HCT116 (cell line): ENCODE data around the gene PFKP. TPM values are rescaled to one million over a fixed set of nuclear protein-coding genes. Genes with fewer than 3 reads are reported as not detected.
A peak's percentile ranks its signal among the peaks of the same experiment; 100 is the strongest.

Experiments
- ATAC-seq: fragments of 200-7000 bp; cut with Tn5 transposase; 2 replicates; pipeline ENCODE4 v1.9.1; 2020; ENCODE audit warnings: mild to moderate bottlenecking, moderate library complexity
- BruUV-seq: library from RNA; stranded (reverse); fragments of 400-500 nt; replicated peaks from 2 replicates; lab custom pipeline; 2021; lab: Mats Ljungman, UMichigan
- CTCF ChIA-PET: fragments of 300-600 bp; sonication (Branson Sonifier 250); formaldehyde crosslinking; loops from one replicate; lab custom pipeline; 2021; ENCODE audit warnings: antibody characterized with exemption; lab: Charles Lee
- POLR2A ChIA-PET: fragments of 300-600, 350-600 bp; sonication (Branson Sonifier 250); formaldehyde crosslinking; loops from one replicate; lab custom pipeline; 2021; ENCODE audit warnings: antibody characterized with exemption; lab: Charles Lee
- RAD21 ChIA-PET, 2 experiments: fragments of 300-600 bp; sonication (Branson Sonifier 250); formaldehyde crosslinking; loops; one replicate each; lab custom pipeline; 2023; ENCODE audit warnings: low total read pairs in 2 of 2; ENCODE audit not compliant: uncharacterized antibody in 2 of 2, unreplicated experiment in 2 of 2, low non-redundant PET in 1 of 2; lab: Charles Lee
- DNase-seq: peaks from one replicate; pipeline ENCODE4 v3.0.0-alpha.2; 2010; ENCODE audit warnings: low read depth, low spot score
- H2AFZ ChIP-seq: fragments of 200-600 bp; shearing (Covaris generic), sonication (generic); 2 replicates; pipeline ENCODE4 v1.6.1; 2017; ENCODE audit warnings: low read depth, mixed run types, mixed read lengths, antibody characterized with exemption, low read length; ENCODE audit not compliant: poor library complexity, severe bottlenecking
- H3K27ac ChIP-seq: 2 replicates; pipeline ENCODE4 v1.5.1; 2012; ENCODE audit warnings: low read depth, low read length
- H3K27me3 ChIP-seq: fragments of 200-600 bp; sonication (generic); 2 replicates; pipeline ENCODE4 v1.6.1; 2016; ENCODE audit warnings: mixed run types, low read length, mixed read lengths; ENCODE audit not compliant: insufficient read depth
- H3K36me3 ChIP-seq, 2 experiments: fragments of 200-500 bp in 1 of 2; fragments of 200-600 bp in 1 of 2; sonication (Bioruptor generic) in 1 of 2; sonication (generic) in 1 of 2; 2 replicates each; pipeline versions ENCODE4 v1.5.1 to v1.6.1; 2014 to 2016; ENCODE audit warnings: low read length in 2 of 2, inconsistent platforms in 1 of 2, mixed read lengths in 1 of 2, mixed run types in 1 of 2; ENCODE audit not compliant: insufficient read depth in 2 of 2, control insufficient read depth in 1 of 2
- H3K4me1 ChIP-seq, 2 experiments: fragments of 200-600 bp in 1 of 2; sonication (generic) in 1 of 2; 2 replicates each; pipeline versions ENCODE4 v1.5.1 to v1.6.1; 2012 to 2017; ENCODE audit warnings: low read length in 2 of 2, inconsistent platforms in 1 of 2, mild to moderate bottlenecking in 1 of 2, mixed read lengths in 1 of 2, mixed run types in 1 of 2, moderate library complexity in 1 of 2; ENCODE audit not compliant: insufficient read depth in 2 of 2, control insufficient read depth in 1 of 2
- H3K4me2 ChIP-seq: fragments of 200-600 bp; sonication (generic); 2 replicates; pipeline ENCODE4 v1.6.1; 2017; ENCODE audit warnings: mixed run types, low read length, mixed read lengths
- H3K4me3 ChIP-seq, 2 experiments: fragments of 200-600 bp in 1 of 2; sonication (generic) in 1 of 2; replicated peaks in 1 of 2; 2 replicates each; pipeline ENCODE4 v1.5.1; 2011 to 2016; ENCODE audit warnings: low read length in 2 of 2, control low read depth in 1 of 2, low read depth in 1 of 2, mild to moderate bottlenecking in 1 of 2, mixed read lengths in 1 of 2, mixed run types in 1 of 2
- H3K79me2 ChIP-seq: fragments of 200-600 bp; sonication (generic); 2 replicates; pipeline ENCODE4 v1.6.1; 2017; ENCODE audit warnings: mild to moderate bottlenecking, mixed run types, low read length, moderate library complexity, mixed read lengths; ENCODE audit not compliant: insufficient read depth
- H3K9ac ChIP-seq: fragments of 200-600 bp; sonication (generic); 2 replicates; pipeline ENCODE4 v1.6.1; 2016; ENCODE audit warnings: low read length, mixed read lengths
- H3K9me2 ChIP-seq: fragments of 200-600 bp; sonication (generic), shearing (Covaris generic); 2 replicates; pipeline ENCODE4 v1.6.1; 2017; ENCODE audit warnings: mixed run types, mild to moderate bottlenecking, moderate library complexity; ENCODE audit not compliant: insufficient read depth
- H3K9me3 ChIP-seq, 2 experiments: fragments of 200-500 bp in 1 of 2; fragments of 200-600 bp in 1 of 2; sonication (Bioruptor generic) in 1 of 2; sonication (generic) in 1 of 2; 2 replicates each; pipeline ENCODE4 v1.6.1; 2014 to 2017; ENCODE audit warnings: low read length in 2 of 2, mixed read lengths in 2 of 2, inconsistent platforms in 1 of 2, low read depth in 1 of 2, mild to moderate bottlenecking in 1 of 2, mixed run types in 1 of 2, moderate library complexity in 1 of 2; ENCODE audit not compliant: control insufficient read depth in 1 of 2, insufficient read depth in 1 of 2
- H4K20me1 ChIP-seq: fragments of 200-600 bp; sonication (generic), shearing (Covaris generic); 2 replicates; pipeline ENCODE4 v1.6.1; 2017; ENCODE audit warnings: mixed run types, mild to moderate bottlenecking, moderate library complexity; ENCODE audit not compliant: insufficient read depth
- CBX3 ChIP-seq: IDR thresholded peaks from 2 replicates; pipeline ENCODE4 v1.6.1; 2012; ENCODE audit warnings: low read depth
- CEBPB ChIP-seq: IDR thresholded peaks from 2 replicates; pipeline ENCODE4 v1.6.1; 2012; ENCODE audit warnings: low read depth
- EGR1 ChIP-seq: IDR thresholded peaks from 2 replicates; pipeline ENCODE4 v1.6.1; 2012; ENCODE audit warnings: low read depth
- ELF1 ChIP-seq: IDR thresholded peaks from 2 replicates; pipeline ENCODE4 v1.6.1; 2012; ENCODE audit warnings: low read depth, borderline replicate concordance
- EZH2 ChIP-seq: fragments of 200-600 bp; sonication (generic); IDR thresholded peaks from 2 replicates; pipeline ENCODE4 v1.6.1; 2017; ENCODE audit warnings: antibody characterized with exemption, mixed run types
- EZH2phosphoT487 ChIP-seq: fragments of 200-600 bp; IDR thresholded peaks from 2 replicates; pipeline ENCODE4 v1.6.1; 2018; ENCODE audit warnings: antibody characterized with exemption, borderline replicate concordance
- FOSL1 ChIP-seq: IDR thresholded peaks from 2 replicates; pipeline ENCODE4 v1.6.1; 2012; ENCODE audit warnings: low read depth
- JUND ChIP-seq: IDR thresholded peaks from 2 replicates; pipeline ENCODE4 v1.6.1; 2012
- POLR2A ChIP-seq: IDR thresholded peaks from 2 replicates; pipeline ENCODE4 v1.7.0; 2011; ENCODE audit warnings: borderline replicate concordance; ENCODE audit not compliant: insufficient read depth, insufficient read length; ENCODE audit errors: extremely low read depth
- POLR2AphosphoS5 ChIP-seq: IDR thresholded peaks from 2 replicates; pipeline ENCODE4 v1.6.1; 2011; ENCODE audit warnings: mild to moderate bottlenecking, low read depth, low read length, moderate library complexity
- RAD21 ChIP-seq: IDR thresholded peaks from 2 replicates; pipeline ENCODE4 v1.6.1; 2012; ENCODE audit warnings: low read depth, mild to moderate bottlenecking
- REST ChIP-seq: IDR thresholded peaks from 2 replicates; pipeline ENCODE4 v1.6.1; 2012; ENCODE audit warnings: low read depth
- SIN3A ChIP-seq: IDR thresholded peaks from 2 replicates; pipeline ENCODE4 v1.6.1; 2012; ENCODE audit warnings: low read depth
- SP1 ChIP-seq: IDR thresholded peaks from 2 replicates; pipeline ENCODE4 v1.6.1; 2012; ENCODE audit warnings: low read depth
- SRF ChIP-seq: IDR thresholded peaks from 2 replicates; pipeline ENCODE4 v1.6.1; 2012; ENCODE audit warnings: low read depth
- TCF7L2 ChIP-seq: IDR thresholded peaks from 2 replicates; pipeline ENCODE4 v1.7.0; 2011; ENCODE audit warnings: borderline replicate concordance, inconsistent platforms; ENCODE audit not compliant: insufficient read depth, insufficient read length; ENCODE audit errors: extremely low read depth
- ZNF274 ChIP-seq: fragments of 200-500 bp; sonication (Bioruptor generic); IDR thresholded peaks from 2 replicates; pipeline ENCODE4 v1.6.1; 2014; ENCODE audit warnings: mild to moderate bottlenecking, low read depth, low read length, inconsistent platforms
- intact Hi-C: fragments of 100-400 bp; cut with micrococcal nuclease; formaldehyde crosslinking; loops from 2 replicates; pipeline ENCODE4 v1.10.0; 2022
- total RNA-seq: library from RNA; stranded (reverse); gene quantifications from one replicate; pipeline ENCODE4 v1.2.1, GENCODE V29; 2021; ENCODE audit not compliant: unreplicated experiment
- TF ChIP-seq, protein P1 (sequence below): IDR thresholded peaks from 2 replicates; pipeline ENCODE4 v1.6.1; 2012
- TF ChIP-seq, protein P2 (sequence below), 3 experiments: fragments of 200-600 bp in 1 of 3; sonication (generic) in 1 of 3; IDR thresholded peaks in 2 of 3; conservative IDR thresholded peaks in 1 of 3; 2 replicates each; pipeline ENCODE4 v1.5.1; 2012 to 2017; ENCODE audit warnings: low read depth in 2 of 3, low read length in 2 of 3, antibody characterized with exemption in 1 of 3, borderline replicate concordance in 1 of 3, control low read depth in 1 of 3, mild to moderate bottlenecking in 1 of 3, mixed read lengths in 1 of 3, mixed run types in 1 of 3, moderate library complexity in 1 of 3; ENCODE audit not compliant: insufficient read depth in 1 of 3

Gene PFKP
- total RNA-seq, 1 experiment from 2014 or later = 237 TPM

DNA sequence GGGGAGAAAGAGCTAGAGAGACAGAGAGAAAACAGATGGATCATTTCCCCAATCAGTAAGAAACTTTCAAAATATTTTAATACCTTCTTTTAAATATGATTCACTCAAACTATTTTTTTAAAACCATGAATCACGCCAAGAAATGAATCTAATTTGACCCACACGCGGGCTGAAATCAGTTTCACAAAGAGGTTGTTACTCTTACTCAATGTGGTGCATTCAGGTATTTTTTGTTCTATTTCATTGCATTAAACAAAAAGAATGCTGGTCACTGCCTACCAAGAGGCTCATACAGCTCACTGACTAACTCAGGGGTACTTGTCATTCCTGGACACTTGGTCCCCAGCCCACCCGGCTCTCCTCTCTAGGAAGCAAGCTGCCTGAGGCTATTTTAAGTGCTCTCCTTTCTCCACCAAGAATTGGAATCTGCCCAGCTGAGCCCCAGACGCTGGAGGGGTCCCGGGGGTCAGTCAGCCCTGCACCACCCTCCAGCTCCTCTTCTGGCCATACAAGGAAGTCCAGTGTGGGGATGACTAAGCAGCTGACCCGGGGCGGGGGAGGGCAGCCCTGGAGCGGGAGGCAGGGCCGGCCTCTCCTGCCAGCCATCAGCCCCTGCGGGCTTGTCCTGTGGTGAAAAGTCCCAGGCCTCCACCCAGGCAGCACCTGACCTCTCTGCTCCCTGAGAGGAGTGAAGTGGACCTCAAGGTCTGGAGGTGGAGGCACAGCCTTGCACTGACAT, 21.7 kb upstream of the PFKP start:
- no peak overlapping the region; the same call in 1 of the 2 replicates for H3K27ac ChIP-seq
- ATAC-seq (peak; percentile 83), DNase-seq (no peak)
- ChIA-PET RAD21 (no interaction called here), POLR2A (interaction anchor here (1.2 kb wide), 1 partner anchor 50 kb away, joined by 4 read pairs; no protein-coding TSS in a partner anchor), CTCF (interaction anchor here (0.6 to 5.0 kb wide), 7 partner anchors 9 to 1936 kb away, joined by 3 to 68 read pairs (median 3); no protein-coding TSS in a partner anchor)
- H3K4me3 ChIP-seq = peak overlapping the region in 1 of 2 experiments; percentile 11; a peak in 1 of 4 replicates
- no peaks in the 10 kb centered on the region for H3K36me3 ChIP-seq
- H3K9me3 ChIP-seq = no peaks in the 10 kb centered on the region
- H2AFZ ChIP-seq = peak overlapping the region; percentile 90
- no peaks in the 10 kb centered on the region for H3K27me3 ChIP-seq
- no peaks in the 10 kb centered on the region for H3K79me2 ChIP-seq
- no TSS peak for BruUV-seq
- H3K4me2 ChIP-seq = peak overlapping the region; percentile 63
- peaks cover 11 to 24% of the 10 kb centered on the region in 2 experiments for H3K4me1 ChIP-seq
- no peaks in the 10 kb centered on the region for H3K9me2 ChIP-seq
- no peaks in the 10 kb centered on the region for H4K20me1 ChIP-seq
- intact Hi-C loops = no loop called here
- no peak overlapping the region for H3K9ac ChIP-seq
- TF ChIP-seq EGR1 = 0 out of 2 replicates have a peak, but pooled peaks have one; percentile 43
- TF ChIP-seq SP1 = peak; percentile 48
- no peak for TF ChIP-seq RAD21
- TF ChIP-seq, protein P1, sequence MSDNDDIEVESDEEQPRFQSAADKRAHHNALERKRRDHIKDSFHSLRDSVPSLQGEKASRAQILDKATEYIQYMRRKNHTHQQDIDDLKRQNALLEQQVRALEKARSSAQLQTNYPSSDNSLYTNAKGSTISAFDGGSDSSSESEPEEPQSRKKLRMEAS = no peak
- 0 out of 2 replicates have a peak, but pooled peaks have one; percentile 19 for TF ChIP-seq CBX3
- TF ChIP-seq POLR2AphosphoS5 = no peak
- no peak for TF ChIP-seq EZH2phosphoT487
- peak; percentile 87 for TF ChIP-seq SRF
- TF ChIP-seq EZH2 = no peak
- TF ChIP-seq ELF1 = no peak
- TF ChIP-seq SIN3A = no peak
- TF ChIP-seq TCF7L2 = no peak
- TF ChIP-seq, protein P2, sequence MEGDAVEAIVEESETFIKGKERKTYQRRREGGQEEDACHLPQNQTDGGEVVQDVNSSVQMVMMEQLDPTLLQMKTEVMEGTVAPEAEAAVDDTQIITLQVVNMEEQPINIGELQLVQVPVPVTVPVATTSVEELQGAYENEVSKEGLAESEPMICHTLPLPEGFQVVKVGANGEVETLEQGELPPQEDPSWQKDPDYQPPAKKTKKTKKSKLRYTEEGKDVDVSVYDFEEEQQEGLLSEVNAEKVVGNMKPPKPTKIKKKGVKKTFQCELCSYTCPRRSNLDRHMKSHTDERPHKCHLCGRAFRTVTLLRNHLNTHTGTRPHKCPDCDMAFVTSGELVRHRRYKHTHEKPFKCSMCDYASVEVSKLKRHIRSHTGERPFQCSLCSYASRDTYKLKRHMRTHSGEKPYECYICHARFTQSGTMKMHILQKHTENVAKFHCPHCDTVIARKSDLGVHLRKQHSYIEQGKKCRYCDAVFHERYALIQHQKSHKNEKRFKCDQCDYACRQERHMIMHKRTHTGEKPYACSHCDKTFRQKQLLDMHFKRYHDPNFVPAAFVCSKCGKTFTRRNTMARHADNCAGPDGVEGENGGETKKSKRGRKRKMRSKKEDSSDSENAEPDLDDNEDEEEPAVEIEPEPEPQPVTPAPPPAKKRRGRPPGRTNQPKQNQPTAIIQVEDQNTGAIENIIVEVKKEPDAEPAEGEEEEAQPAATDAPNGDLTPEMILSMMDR (IDR thresholded peaks at IDR 0.05 in 2 of 3, conservative IDR thresholded peaks at IDR 0.05 in 1 of 3; ENCODE audit: borderline replicate concordance in 1 of 3, insufficient read depth in 1 of 3, low read depth in 2 of 3, low read length in 2 of 3) = peak in 2 of 3 experiments; percentile 39 to 51; a peak in 4 of 6 replicates
- TF ChIP-seq POLR2A = no peak
- peak; percentile 59 for TF ChIP-seq JUND
- peak; percentile 58; the same call in 1 of the 2 replicates for TF ChIP-seq FOSL1
- TF ChIP-seq CEBPB = no peak
- no peak for TF ChIP-seq ZNF274
- no peak for TF ChIP-seq REST
